Measurements from ENCODE around the gene MRPL17.

- TF ChIP-seq POLR2A (IDR thresholded peaks at IDR 0.05) (peak in 1 of 2 donors; percentile 32), CTCF (IDR thresholded peaks at IDR 0.05) (no peak), EP300 (IDR thresholded peaks at IDR 0.05) (no peak)
Observed at GRCh38 chr11:6655790-6656583, 27.2 kb downstream of the MRPL17 start, which contains the start of gene DCHS1.

Measured in sigmoid colon (tissue), 4 donors.